Measurements from ENCODE around the gene KLF1.

The KLF1 gene

DNA sequence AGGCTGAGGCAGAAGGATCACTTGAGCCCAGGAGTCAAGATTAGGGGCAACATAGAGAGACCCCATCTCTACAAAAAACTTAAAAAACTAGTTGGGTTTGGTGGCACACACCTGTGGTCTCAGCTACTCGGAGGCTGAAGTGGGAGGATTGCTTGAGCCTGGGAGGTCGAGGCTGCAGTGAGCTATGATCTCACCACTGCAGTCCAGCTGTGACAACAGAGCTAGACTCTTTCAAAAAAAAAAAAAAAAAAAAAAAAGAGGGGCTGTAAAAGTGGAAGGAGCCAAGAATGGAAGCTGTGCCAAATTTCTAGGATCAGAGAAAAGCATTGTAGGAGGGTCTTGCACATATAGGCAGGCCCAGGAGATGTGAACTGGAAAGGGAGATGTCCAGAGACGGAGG, 15.3 kb downstream of the KLF1 start:
- H3K4me3 ChIP-seq (ENCODE audit: insufficient read length, low read depth) = no peak overlapping the region

DNA sequence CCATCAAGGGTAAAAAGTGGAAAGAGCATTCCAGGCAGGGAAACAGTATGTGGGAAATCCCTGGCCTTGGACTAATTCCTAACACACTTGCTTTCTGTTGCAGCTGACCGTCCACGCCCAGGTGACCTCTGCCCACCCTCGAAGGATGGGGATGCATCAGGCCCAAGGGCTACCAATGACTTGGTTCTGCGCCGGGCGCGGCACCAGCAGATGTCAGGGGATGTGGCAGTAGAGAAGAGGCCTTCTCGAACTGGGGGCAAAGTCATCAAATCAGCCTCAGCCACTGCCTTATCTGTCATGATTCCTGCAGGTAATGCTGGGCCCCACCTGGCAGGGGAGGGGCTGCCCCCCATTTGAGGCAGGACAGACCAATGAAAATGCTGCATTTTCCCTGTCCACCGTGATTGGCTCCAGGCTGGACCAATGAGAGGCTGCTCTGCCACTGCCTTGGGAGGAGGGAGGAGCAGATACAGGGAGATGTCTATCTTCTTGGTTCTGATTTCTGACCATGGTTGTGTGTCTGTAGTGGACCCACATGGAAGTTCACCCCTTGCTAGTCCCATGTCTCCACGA, 18.4 kb downstream of the KLF1 start:
- no peak for DNase-seq (ENCODE audit: low read depth, low spot score)
- H3K27me3 ChIP-seq (ENCODE audit: insufficient read depth, insufficient read length) = peaks cover 38% of the 10 kb centered on the region

More for the DNA sequence above, 15.3 kb downstream of the KLF1 start:
- Histone ChIP-seq H3K9ac (ENCODE audit: insufficient read length, low read depth) (no peak overlapping the region), H3K36me3 (ENCODE audit: insufficient read depth, insufficient read length, low read length) (peaks cover 10% of the 10 kb centered on the region), H3K4me1 (ENCODE audit: insufficient read depth, insufficient read length) (peaks cover 7% of the 10 kb centered on the region), H3K27me3 (ENCODE audit: insufficient read depth, insufficient read length) (peaks cover 21% of the 10 kb centered on the region), H3K9me3 (ENCODE audit: insufficient read depth, low read length) (peaks cover 11% of the 10 kb centered on the region; the same call in 1 of the 2 replicates)
- TF ChIP-seq SUZ12 (IDR thresholded peaks at IDR 0.05; ENCODE audit: extremely low read depth, insufficient read depth, insufficient read length) (no peak), YY1 (IDR thresholded peaks at IDR 0.05; ENCODE audit: insufficient read depth, insufficient read length) (no peak), ZNF274 (IDR thresholded peaks at IDR 0.05; ENCODE audit: low read depth, low read length) (no peak)
- DNase-seq (ENCODE audit: low read depth, low spot score) = no peak

DNA sequence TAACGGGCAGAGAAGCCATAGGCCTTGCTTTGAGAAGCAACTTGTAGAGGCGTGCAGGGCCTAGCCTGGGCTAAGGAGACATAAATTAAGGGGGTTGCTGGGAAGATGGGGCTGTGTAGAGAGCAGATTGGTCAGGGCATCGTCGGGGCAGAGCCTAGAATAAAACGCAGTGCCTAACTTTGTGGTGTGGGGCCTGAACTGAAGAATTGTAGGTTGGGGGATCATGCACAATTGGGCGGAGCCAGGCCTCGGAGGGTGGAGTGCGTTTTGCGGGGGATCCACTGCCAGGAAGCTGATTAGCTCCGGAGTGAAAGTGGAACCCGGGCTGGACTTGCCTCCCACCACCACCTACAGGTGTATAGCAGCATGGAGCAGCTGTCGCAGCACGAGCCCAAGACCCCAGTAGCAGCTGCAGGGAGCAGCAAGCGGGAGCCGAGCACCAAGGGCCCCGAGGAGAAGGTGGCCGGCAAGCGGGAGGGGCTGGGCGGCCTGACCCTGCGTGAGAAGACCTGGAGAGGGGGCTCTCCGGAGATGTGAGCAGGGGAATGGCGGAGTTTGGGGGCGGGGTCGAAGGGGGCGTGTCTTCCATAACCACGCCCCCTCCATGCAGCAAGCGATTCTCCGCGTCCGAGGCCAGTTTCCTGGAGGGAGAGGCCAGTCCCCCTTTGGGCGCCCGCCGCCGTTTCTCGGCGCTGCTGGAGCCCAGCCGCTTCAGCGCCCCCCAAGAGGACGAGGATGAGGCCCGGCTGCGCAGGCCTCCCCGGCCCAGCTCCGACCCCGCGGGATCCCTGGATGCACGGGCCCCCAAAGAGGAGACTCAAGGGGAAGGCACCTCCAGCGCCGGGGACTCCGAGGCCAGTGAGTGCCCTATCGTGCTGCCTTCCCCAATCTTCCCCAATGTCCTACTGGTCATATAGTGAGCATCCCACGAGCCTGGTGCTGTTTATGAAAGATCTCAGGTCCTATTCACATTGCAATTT, 19.6 kb downstream of the KLF1 start:
- TF ChIP-seq ZNF274 (IDR thresholded peaks at IDR 0.05; ENCODE audit: low read depth, low read length) (no peak), YY1 (IDR thresholded peaks at IDR 0.05; ENCODE audit: insufficient read depth, insufficient read length) (no peak), SUZ12 (IDR thresholded peaks at IDR 0.05; ENCODE audit: extremely low read depth, insufficient read depth, insufficient read length) (no peak)
- peak; percentile 79 for DNase-seq (ENCODE audit: low read depth, low spot score)
- Histone ChIP-seq H3K4me1 (ENCODE audit: insufficient read depth, insufficient read length) (peaks cover 20% of the 10 kb centered on the region), H3K4me3 (ENCODE audit: insufficient read length, low read depth) (peak overlapping the region; percentile 52), H3K9me3 (ENCODE audit: insufficient read depth, low read length) (no peaks in the 10 kb centered on the region), H3K36me3 (ENCODE audit: insufficient read depth, insufficient read length, low read length) (no peaks in the 10 kb centered on the region), H3K9ac (ENCODE audit: insufficient read length, low read depth) (peak overlapping the region; percentile 72), H3K27me3 (ENCODE audit: insufficient read depth, insufficient read length) (peaks cover 49% of the 10 kb centered on the region)

More for the DNA sequence above, 18.4 kb downstream of the KLF1 start:
- TF ChIP-seq SUZ12 (IDR thresholded peaks at IDR 0.05; ENCODE audit: extremely low read depth, insufficient read depth, insufficient read length) (no peak), YY1 (IDR thresholded peaks at IDR 0.05; ENCODE audit: insufficient read depth, insufficient read length) (no peak), ZNF274 (IDR thresholded peaks at IDR 0.05; ENCODE audit: low read depth, low read length) (no peak)
- Histone ChIP-seq H3K9ac (ENCODE audit: insufficient read length, low read depth) (no peak overlapping the region), H3K9me3 (ENCODE audit: insufficient read depth, low read length) (peaks cover 11% of the 10 kb centered on the region; the same call in 1 of the 2 replicates), H3K4me3 (ENCODE audit: insufficient read length, low read depth) (no peak overlapping the region), H3K4me1 (ENCODE audit: insufficient read depth, insufficient read length) (peaks cover 20% of the 10 kb centered on the region), H3K36me3 (ENCODE audit: insufficient read depth, insufficient read length, low read length) (peaks cover 7% of the 10 kb centered on the region)

DNA sequence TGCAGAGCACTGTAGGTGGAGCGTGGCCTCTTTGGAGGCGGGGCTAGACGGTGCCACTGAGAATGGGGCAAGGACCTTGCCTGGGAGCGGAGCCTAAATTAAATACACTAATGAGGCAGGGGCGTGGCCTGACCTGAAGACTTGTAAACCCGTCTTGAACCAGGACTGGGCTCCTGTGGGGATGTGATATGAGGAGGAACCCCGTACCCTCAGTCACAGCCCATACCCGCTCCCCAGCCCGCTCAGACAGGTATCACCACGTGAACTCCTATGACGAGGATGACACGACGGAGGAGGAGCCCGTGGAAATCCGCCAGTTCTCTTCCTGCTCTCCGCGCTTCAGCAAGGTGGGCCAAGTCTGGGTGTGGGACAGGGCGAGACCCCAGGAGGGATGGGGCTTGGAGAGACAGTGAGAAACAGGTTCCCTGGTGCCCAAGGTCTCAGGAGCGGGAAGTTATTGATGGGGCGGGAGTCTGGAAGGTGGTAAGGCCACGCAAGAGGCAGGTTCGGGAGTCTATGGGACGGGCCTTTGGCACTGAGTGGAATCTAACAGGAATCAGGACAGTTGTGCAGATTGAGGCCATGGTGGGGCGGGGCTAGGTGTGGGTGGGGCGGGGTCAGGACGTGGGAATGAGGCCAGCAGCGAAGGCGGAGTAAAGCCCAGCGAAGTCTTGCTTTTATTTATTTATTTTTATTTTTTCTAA, 20.4 kb downstream of the KLF1 start:
- Histone ChIP-seq H3K27me3 (ENCODE audit: insufficient read depth, insufficient read length) (peaks cover 54% of the 10 kb centered on the region), H3K9ac (ENCODE audit: insufficient read length, low read depth) (no peak overlapping the region), H3K36me3 (ENCODE audit: insufficient read depth, insufficient read length, low read length) (no peaks in the 10 kb centered on the region), H3K4me1 (ENCODE audit: insufficient read depth, insufficient read length) (peaks cover 20% of the 10 kb centered on the region), H3K9me3 (ENCODE audit: insufficient read depth, low read length) (no peaks in the 10 kb centered on the region), H3K4me3 (ENCODE audit: insufficient read length, low read depth) (peak overlapping the region; percentile 52)
- no peak for DNase-seq (ENCODE audit: low read depth, low spot score)
- no peak for TF ChIP-seq YY1 (IDR thresholded peaks at IDR 0.05; ENCODE audit: insufficient read depth, insufficient read length)
- TF ChIP-seq SUZ12 (IDR thresholded peaks at IDR 0.05; ENCODE audit: extremely low read depth, insufficient read depth, insufficient read length) = no peak
- TF ChIP-seq ZNF274 (IDR thresholded peaks at IDR 0.05; ENCODE audit: low read depth, low read length) = no peak

DNA sequence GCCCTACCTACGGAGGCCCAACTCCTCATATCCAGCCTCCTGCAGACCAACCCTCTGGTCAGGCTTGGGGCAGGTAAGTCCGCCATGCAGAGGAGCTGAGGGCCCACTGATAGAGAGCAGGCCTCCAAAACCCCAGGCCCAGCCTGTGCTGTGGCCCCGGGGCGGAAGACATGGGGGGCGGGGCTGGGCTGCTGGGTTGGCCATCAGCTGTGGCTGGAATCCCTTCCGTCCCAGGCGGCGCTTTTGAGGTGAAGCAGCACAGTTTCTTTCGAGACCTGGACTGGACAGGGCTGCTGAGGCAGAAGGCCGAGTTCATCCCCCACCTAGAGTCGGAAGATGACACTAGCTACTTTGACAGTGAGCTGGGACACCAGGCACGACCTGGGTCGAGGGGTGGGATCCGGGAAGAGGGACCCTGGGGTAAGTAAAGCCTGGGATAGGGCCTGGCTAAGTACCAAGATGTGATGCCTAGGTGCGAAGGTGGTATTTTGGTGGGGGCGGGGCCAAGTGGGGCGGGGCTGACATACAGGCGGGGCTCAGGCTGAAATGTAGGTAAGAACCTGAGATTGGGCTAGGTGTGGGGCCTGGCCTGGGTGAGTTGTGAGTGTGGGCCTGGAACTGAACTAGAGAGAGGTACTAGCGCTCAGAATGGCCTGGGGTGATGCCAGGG, 21.1 kb downstream of the KLF1 start:
- no peaks in the 10 kb centered on the region for H3K36me3 ChIP-seq (ENCODE audit: insufficient read depth, insufficient read length, low read length)
- H3K27me3 ChIP-seq (ENCODE audit: insufficient read depth, insufficient read length) = peaks cover 54% of the 10 kb centered on the region
- TF ChIP-seq ZNF274 (IDR thresholded peaks at IDR 0.05; ENCODE audit: low read depth, low read length) (no peak), YY1 (IDR thresholded peaks at IDR 0.05; ENCODE audit: insufficient read depth, insufficient read length) (peak; percentile 22)
- H3K4me1 ChIP-seq (ENCODE audit: insufficient read depth, insufficient read length) = peaks cover 19% of the 10 kb centered on the region
- H3K9me3 ChIP-seq (ENCODE audit: insufficient read depth, low read length) = no peaks in the 10 kb centered on the region
- no peak overlapping the region for H3K9ac ChIP-seq (ENCODE audit: insufficient read length, low read depth)
- H3K4me3 ChIP-seq (ENCODE audit: insufficient read length, low read depth) = no peak overlapping the region
- no peak for DNase-seq (ENCODE audit: low read depth, low spot score)

DNA sequence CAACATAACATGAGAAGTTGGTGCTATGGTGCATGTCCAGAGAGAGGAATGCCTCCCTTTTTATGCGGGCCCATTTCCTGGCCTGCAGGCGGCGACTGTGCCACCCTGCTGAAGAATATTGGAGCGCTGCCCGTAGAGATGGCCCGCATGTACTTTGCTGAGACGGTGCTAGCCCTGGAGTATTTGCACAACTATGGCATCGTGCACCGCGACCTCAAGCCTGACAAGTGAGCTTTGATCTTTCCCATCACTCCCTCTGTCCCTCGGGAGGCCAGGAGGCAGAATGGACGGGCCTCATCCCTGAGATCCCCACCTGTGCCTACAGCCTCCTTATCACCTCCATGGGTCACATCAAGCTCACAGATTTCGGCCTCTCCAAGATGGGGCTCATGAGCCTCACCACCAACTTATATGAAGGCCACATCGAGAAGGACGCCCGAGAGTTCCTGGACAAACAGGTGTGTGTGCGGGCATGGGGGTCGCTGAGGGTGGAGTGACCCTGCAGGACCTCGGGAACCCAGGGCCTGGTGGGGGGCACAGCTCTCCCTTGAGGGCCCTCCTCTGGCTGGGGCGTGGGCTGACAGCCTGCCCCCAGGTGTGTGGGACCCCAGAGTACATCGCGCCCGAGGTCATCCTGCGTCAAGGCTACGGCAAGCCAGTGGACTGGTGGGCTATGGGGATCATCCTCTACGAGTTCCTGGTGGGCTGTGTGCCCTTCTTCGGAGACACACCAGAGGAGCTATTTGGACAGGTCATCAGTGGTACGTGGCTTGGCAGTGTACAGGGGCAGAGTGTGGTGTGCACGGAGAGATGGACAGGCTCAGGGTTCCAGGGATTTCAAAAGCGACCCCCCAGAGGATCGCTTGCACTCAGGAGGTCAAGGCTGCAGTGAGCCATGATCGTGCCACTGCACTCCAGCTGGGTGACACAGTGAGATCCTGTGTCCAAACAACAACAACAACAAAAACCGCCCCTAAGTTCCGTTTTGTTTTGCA, 22.0 kb downstream of the KLF1 start:
- no peak overlapping the region for H3K9ac ChIP-seq (ENCODE audit: insufficient read length, low read depth)
- DNase-seq (ENCODE audit: low read depth, low spot score) = no peak
- no peak overlapping the region for H3K4me3 ChIP-seq (ENCODE audit: insufficient read length, low read depth)
- no peaks in the 10 kb centered on the region for H3K36me3 ChIP-seq (ENCODE audit: insufficient read depth, insufficient read length, low read length)
- H3K27me3 ChIP-seq (ENCODE audit: insufficient read depth, insufficient read length) = peaks cover 54% of the 10 kb centered on the region
- no peaks in the 10 kb centered on the region for H3K9me3 ChIP-seq (ENCODE audit: insufficient read depth, low read length)
- peaks cover 18% of the 10 kb centered on the region for H3K4me1 ChIP-seq (ENCODE audit: insufficient read depth, insufficient read length)
- no peak for TF ChIP-seq YY1 (IDR thresholded peaks at IDR 0.05; ENCODE audit: insufficient read depth, insufficient read length)
- no peak for TF ChIP-seq ZNF274 (IDR thresholded peaks at IDR 0.05; ENCODE audit: low read depth, low read length)
- no peak for TF ChIP-seq SUZ12 (IDR thresholded peaks at IDR 0.05; ENCODE audit: extremely low read depth, insufficient read depth, insufficient read length)
